Esophagus squamous epithelium (tissue), 5 donors: ENCODE data around the gene HES7. TPM values are rescaled to one million over a fixed set of nuclear protein-coding genes. Genes with fewer than 3 reads are reported as not detected.

Experiments
- DNase-seq: peaks from one replicate; lab custom pipeline; 2025; lab: John Stamatoyannopoulos, UW
- H3K27ac ChIP-seq, 4 donors: fragments of 200-600 bp; sonication (generic); one replicate each; pipeline ENCODE4 v1.5.1; 2016 to 2019; ENCODE audit warnings: mild to moderate bottlenecking in 1 of 4
- H3K27me3 ChIP-seq, 4 donors: fragments of 200-600 bp; sonication (generic); 1 replicate in 3 of 4; 2 replicates in 1 of 4; pipeline versions ENCODE4 v1.5.1 to v1.6.0; 2017 to 2021; ENCODE audit warnings: antibody characterized with exemption in 1 of 4
- H3K36me3 ChIP-seq, 3 donors: fragments of 200-600 bp; sonication (generic); one replicate each; pipeline ENCODE4 v1.5.1; 2016 to 2019
- H3K4me1 ChIP-seq, 3 donors: fragments of 200-600 bp; sonication (generic); one replicate each; pipeline ENCODE4 v1.5.1; 2017 to 2019
- H3K4me3 ChIP-seq, 4 donors: fragments of 200-600 bp; sonication (generic); 1 replicate in 3 of 4; 2 replicates in 1 of 4; pipeline ENCODE4 v1.5.1; 2016 to 2019; ENCODE audit warnings: mild to moderate bottlenecking in 2 of 4, moderate library complexity in 1 of 4
- H3K9me3 ChIP-seq, 3 donors: fragments of 200-600 bp; sonication (generic); one replicate each; pipeline ENCODE4 v1.5.1; 2016 to 2019
- CTCF ChIP-seq, 6 experiments: fragments of 450-650 bp in 4 of 6; fragments of 200-600 bp in 2 of 6; sonication (generic) in 2 of 6; IDR thresholded peaks; one replicate each; pipeline ENCODE4 v1.5.1; 2016 to 2019; ENCODE audit warnings: antibody characterized with exemption in 6 of 6, mild to moderate bottlenecking in 4 of 6, moderate library complexity in 4 of 6
- POLR2A ChIP-seq, 4 donors: fragments of 450-650 bp; IDR thresholded peaks; one replicate each; pipeline ENCODE4 v1.6.1; 2017; ENCODE audit warnings: antibody characterized with exemption in 4 of 4, mild to moderate bottlenecking in 4 of 4, moderate library complexity in 3 of 4
- WGBS, 2 donors: methylation state at CpG; one replicate each; pipeline ENCODE4 v1.1.5; 2018; 5-methylcytosine and 5-hydroxymethylcytosine counted together
- intact Hi-C: fragments of 100-400 bp; cut with DNase I; formaldehyde crosslinking; loops from one replicate; pipeline ENCODE4 v1.15.0; 2022
- total RNA-seq, 4 donors: library from RNA; depleted of rRNA; stranded (reverse); fragments of >200 nt; gene quantifications; one replicate each; pipeline ENCODE4 v1.1.0, GENCODE V29; 2016
- donor health status: DM: yes; HTN: yes; CAD: no.

Gene HES7
- total RNA-seq, 4 donors from 2014 or later = not detected

GRCh38 chr17:8147141-8147804 is 23.4 kb upstream of the HES7 start:
- no peak for TF ChIP-seq CTCF (IDR thresholded peaks at IDR 0.05)
- no peak for TF ChIP-seq POLR2A (IDR thresholded peaks at IDR 0.05)
- Histone ChIP-seq H3K4me1 (peaks cover 11 to 85% (median 16%) of the 10 kb centered on the region in 3 donors), H3K9me3 (no peaks in the 10 kb centered on the region), H3K27me3 (no peaks in the 10 kb centered on the region), H3K27ac (peak overlapping the region; percentile 20 to 100 (median 74)), H3K4me3 (no peak overlapping the region), H3K36me3 (peaks cover 83 to 88% (median 83%) of the 10 kb centered on the region in 3 donors)
- intact Hi-C loops = no loop called here
- 92 to 93% methylated on average over 8 to 21 of the region's 26 CpGs for WGBS, 2 donors
- DNase-seq = no peak

- Histone ChIP-seq H3K27me3 (no peaks in the 10 kb centered on the region), H3K36me3 (peaks cover 90 to 95% (median 91%) of the 10 kb centered on the region in 3 donors), H3K9me3 (no peaks in the 10 kb centered on the region), H3K4me1 (peaks cover 11 to 86% (median 16%) of the 10 kb centered on the region in 3 donors), H3K4me3 (no peak overlapping the region), H3K27ac (peak overlapping the region in 3 of 4 donors; percentile 48 to 100 (median 99))
- TF ChIP-seq CTCF (IDR thresholded peaks at IDR 0.05) = no peak
- no peak for TF ChIP-seq POLR2A (IDR thresholded peaks at IDR 0.05)
- intact Hi-C loops = no loop called here
- 89 to 93% methylated on average over 9 to 11 of the region's 14 CpGs for WGBS, 2 donors
- no peak for DNase-seq
Measured at GRCh38 chr17:8146381-8147140, 22.7 kb upstream of the HES7 start.

GRCh38 chr17:8145811-8146210 is 21.9 kb upstream of the HES7 start:
- TF ChIP-seq POLR2A (IDR thresholded peaks at IDR 0.05) (no peak), CTCF (IDR thresholded peaks at IDR 0.05) (no peak)
- Histone ChIP-seq H3K27me3 (no peaks in the 10 kb centered on the region), H3K27ac (peak overlapping the region in 3 of 4 donors; percentile 48 to 100 (median 99)), H3K4me1 (peaks cover 10 to 85% (median 11%) of the 10 kb centered on the region in 3 donors), H3K4me3 (no peak overlapping the region), H3K9me3 (no peaks in the 10 kb centered on the region), H3K36me3 (peaks cover 95 to 100% (median 97%) of the 10 kb centered on the region in 3 donors)
- intact Hi-C loops = no loop called here
- 80 to 90% methylated on average over 1 to 2 of the region's 12 CpGs for WGBS, 2 donors
- DNase-seq = no peak

- 84% methylated on average over 3 to 7 of the region's 15 CpGs for WGBS, 2 donors
- Histone ChIP-seq H3K27me3 (no peaks in the 10 kb centered on the region), H3K4me1 (peaks cover under 1 to 85% (median 7%) of the 10 kb centered on the region in 3 donors), H3K27ac (peak overlapping the region in 3 of 4 donors; percentile 21 to 53 (median 24)), H3K9me3 (no peaks in the 10 kb centered on the region), H3K36me3 (peaks cover 95 to 100% (median 99%) of the 10 kb centered on the region in 3 donors), H3K4me3 (no peak overlapping the region)
- no peak for DNase-seq
- intact Hi-C loops = no loop called here
- TF ChIP-seq POLR2A (IDR thresholded peaks at IDR 0.05) = no peak
Measured at GRCh38 chr17:8144401-8145231, 20.7 kb upstream of the HES7 start.
